Measurements from ENCODE around the gene CCSER2.
"Not testable (repeated sequence)": the region's sequence is repeated elsewhere in the genome, so short reads cannot be mapped to it uniquely, and the experiment has no call there.

CCSER2 gene

GRCh38 chr10:84390364-84390763, 62.0 kb downstream of the CCSER2 start:
- DNase-seq (ENCODE audit: extremely low read depth in 1 of 2, low read depth in 1 of 2): no peak

- DNase-seq (ENCODE audit: extremely low read depth in 1 of 2, low read depth in 1 of 2): no peak
Measured at GRCh38 chr10:84391326-84391725, 62.9 kb downstream of the CCSER2 start.

DNA sequence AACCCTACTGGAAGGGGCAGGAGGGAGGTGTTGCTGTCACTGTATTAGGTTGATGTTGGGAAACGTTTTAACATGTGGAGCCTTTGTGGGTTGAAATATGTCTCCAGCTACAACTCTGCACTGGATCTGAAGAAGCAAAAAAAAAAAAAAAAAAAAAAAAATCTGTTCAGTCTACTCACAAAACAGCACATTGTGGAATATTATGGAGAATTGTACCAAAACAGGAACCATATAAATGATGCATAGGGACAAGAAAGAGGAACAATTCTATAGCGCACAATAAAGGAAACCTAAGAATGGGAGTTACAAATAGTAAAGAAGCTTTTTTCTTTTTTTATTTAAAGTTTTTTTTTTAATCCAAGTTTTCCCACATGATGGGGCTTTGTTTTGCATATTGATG, 63.8 kb downstream of the CCSER2 start:
- no peak for DNase-seq (ENCODE audit: extremely low read depth in 1 of 2, low read depth in 1 of 2)

DNA sequence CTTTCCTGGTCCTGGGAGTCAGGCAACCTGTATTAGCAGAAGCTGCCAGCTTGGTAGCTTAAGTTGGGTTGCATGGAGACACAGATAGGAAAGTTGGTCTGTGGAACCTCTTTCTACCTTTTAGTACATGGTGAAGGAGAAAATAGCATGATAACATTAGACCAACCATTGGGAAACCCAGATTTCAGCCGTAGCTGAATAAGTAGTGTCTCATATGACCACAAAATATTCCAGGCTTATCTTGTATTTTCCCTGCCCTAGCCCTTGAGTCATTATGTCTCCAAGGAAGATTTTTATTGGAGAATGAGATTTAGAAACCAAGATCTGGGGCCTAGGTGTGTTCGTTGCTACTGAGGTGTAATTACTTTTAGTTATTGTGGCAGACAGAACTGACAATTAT, 67.2 kb downstream of the CCSER2 start:
- DNase-seq (ENCODE audit: extremely low read depth in 1 of 2, low read depth in 1 of 2): no peak

GRCh38 chr10:84397735-84398144, 69.4 kb downstream of the CCSER2 start:
- no peak for DNase-seq (ENCODE audit: extremely low read depth in 1 of 2, low read depth in 1 of 2)

DNA sequence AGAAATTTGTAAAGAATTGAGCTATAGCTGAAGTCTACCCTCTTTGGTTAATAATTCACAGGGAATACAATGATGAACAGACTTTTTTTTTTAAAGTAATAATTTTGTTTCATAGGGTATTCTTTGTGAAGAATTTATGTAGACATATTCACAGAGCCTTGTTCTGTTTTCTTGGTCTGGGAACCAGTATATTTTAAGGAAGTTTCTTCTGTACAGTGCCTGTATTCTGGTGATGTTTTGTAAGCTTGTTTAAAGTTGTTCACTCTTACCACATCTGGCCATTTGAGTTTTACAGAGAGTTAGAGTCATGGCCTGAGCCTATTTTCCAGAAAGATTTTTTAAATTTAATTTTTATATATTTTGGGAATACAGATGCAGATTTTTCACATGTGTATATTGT, 70.3 kb downstream of the CCSER2 start:
- no peak for DNase-seq (ENCODE audit: extremely low read depth in 1 of 2, low read depth in 1 of 2)

DNA sequence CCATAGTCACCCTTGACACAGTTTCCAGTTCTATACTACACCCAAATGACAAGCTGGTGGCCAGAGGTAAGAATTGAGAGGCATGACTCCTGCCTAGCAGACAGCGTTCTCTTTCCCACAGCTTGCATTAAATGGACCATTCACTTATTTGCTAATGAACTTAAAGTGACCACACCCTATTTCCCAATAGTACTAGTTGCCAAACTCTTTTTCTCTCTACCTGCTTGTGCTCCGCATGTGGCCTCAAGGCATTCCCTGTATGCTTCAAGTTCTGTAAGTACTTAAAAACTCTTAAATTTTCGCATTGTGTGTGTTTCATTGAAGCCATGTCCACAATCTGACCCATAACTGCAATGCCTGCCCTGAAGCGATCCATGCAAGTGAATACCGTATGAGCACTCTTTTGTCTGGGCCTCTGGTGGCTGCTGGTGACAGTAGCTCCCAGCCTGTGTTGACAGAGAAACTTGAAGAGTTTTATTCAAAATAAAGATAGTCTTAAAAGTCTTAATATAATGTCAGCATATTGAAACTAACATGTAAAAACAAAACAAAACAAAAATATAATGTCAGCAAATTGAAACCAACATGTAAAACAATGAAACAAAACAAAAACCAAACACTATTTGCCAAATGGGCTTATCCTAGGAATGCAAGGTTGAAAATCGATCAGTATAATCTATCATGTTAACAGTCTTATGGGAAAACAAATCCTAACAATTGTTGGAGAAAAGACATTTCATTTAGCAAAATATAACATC, 73.6 kb downstream of the CCSER2 start:
- no peak for DNase-seq (ENCODE audit: extremely low read depth in 1 of 2, low read depth in 1 of 2)

- DNase-seq (ENCODE audit: extremely low read depth in 1 of 2, low read depth in 1 of 2): no peak
Measured at GRCh38 chr10:84404783-84405182, 76.4 kb downstream of the CCSER2 start.

DNA sequence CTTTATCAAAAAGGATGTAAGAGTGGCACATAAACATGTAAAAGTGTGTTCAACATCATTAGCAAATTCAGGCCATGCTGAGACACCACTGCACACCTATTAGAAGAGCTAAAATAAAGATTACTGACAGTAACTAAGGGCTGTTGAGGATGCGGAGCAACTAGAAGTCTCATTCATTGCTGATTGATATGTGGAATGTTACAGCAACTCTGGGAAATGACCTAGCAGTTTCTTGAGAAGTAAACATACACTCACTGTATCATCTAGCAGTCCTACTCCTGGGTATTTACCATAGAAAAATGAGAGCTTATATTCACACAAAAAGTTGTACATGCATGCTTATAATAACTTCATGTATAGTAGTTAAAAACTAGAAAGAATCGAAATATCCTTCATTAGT, 77.3 kb downstream of the CCSER2 start:
- DNase-seq (ENCODE audit: extremely low read depth in 1 of 2, low read depth in 1 of 2): no peak

DNA sequence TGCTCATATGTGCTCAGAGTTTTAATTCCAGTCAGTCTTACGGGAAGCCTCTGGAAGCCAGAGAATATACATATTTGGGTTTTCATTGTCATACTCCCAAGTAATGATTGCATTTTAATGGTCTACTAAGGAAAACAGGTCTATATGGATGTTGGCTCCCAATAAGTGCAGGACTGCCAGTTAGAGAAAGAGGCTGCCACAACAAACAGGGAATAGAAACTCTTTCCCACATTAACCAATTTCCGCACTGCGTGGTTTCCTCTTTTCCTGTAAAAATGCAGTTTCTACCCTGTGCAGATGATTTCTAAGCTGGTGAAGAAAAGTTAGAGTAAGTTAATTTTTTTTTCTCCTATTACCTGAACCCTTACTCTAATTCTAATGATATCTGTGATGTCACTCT, 78.2 kb downstream of the CCSER2 start:
- DNase-seq (ENCODE audit: extremely low read depth in 1 of 2, low read depth in 1 of 2): no peak

- no peak for DNase-seq (ENCODE audit: extremely low read depth in 1 of 2, low read depth in 1 of 2)
Measured at GRCh38 chr10:84407388-84408049, 79.1 kb downstream of the CCSER2 start.

DNA sequence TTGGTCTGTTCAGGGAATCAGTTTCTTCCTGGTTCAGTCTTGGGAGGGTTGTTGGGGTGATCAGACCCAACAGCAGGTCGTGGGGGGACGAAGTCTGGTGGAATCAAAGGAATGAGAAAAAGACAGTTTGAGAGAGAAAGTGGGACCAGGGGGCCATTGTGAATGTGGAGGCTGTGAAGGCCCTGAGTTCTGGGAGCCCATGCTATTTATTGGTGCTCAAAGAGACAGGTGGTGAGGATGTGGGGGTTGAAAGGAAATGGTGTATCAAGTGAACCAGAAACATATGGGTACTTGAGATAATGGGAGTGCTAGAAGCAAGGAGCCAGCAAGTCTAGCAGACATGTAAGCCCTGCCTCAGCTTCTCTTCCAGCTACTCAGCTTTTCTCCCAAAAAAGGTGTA, 84.1 kb downstream of the CCSER2 start:
- DNase-seq (ENCODE audit: extremely low read depth in 1 of 2, low read depth in 1 of 2): no peak

DNA sequence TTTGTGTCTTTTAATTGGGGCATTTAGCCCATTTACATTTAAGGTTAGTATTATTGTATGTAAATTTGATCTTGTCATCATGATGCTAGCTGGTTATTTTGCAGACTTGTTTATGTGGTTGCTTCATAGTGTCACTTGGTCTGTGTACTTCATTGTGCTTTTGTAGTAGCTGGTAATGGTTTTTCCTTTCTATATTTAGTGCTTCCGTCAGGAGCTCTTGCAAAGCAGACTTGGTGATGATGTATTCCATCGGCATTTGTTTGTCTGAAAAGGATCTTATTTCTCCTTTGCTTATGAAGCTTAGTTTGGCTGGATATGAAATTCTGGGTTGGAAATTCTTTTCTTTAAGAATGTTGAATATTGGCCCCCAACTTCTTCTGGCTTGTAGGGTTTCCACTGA, 85.7 kb downstream of the CCSER2 start:
- DNase-seq (ENCODE audit: extremely low read depth in 1 of 2, low read depth in 1 of 2): not testable (repeated sequence)

- DNase-seq (ENCODE audit: extremely low read depth in 1 of 2, low read depth in 1 of 2): no peak
Measured at GRCh38 chr10:84415539-84416244, 87.3 kb downstream of the CCSER2 start.

- no peak for DNase-seq (ENCODE audit: extremely low read depth in 1 of 2, low read depth in 1 of 2)
Measured at GRCh38 chr10:84416245-84416555, 87.8 kb downstream of the CCSER2 start.

GRCh38 chr10:84423719-84424118, 95.3 kb downstream of the CCSER2 start:
- no peak for DNase-seq (ENCODE audit: extremely low read depth in 1 of 2, low read depth in 1 of 2)

GRCh38 chr10:84424731-84425167, 96.4 kb downstream of the CCSER2 start:
- no peak for DNase-seq (ENCODE audit: extremely low read depth in 1 of 2, low read depth in 1 of 2)

DNA sequence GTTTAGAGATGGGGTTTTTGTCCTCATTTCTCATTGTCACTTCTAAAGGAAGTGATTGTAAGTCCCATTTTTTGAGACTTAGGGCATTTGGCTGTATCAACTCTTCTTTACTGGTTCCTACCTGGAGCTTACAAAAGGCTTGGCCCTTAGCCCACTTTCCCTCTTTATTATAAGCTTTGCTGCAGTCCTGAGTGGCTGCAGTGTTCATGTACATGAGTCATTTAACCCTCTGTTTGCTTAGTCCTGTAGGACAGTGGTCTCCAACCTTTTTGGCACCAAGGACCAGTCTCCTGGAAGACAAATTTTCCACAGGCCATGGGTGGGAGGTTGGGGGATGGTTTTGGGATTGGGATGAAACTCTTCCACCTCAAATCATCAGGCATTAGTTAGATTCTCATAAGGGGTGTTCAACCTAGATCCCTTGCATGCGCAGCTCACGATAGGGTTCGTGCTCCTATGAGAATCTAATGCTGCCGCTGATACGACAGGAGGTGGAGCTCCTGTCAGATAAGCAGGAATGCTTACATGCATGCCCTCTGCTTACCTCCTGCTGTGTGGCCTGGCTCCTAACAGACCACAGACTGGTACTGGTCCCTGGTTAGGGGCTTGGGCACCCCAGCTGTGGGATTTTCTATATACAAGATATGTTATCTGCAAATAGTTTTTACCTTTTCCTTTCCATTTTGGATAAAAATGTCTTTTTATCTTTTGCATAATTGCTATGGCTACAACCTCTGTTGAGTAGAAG, 99.7 kb downstream of the CCSER2 start:
- DNase-seq (ENCODE audit: extremely low read depth in 1 of 2, low read depth in 1 of 2): no peak

GRCh38 chr10:84428711-84429110, 100.3 kb downstream of the CCSER2 start:
- no peak for DNase-seq (ENCODE audit: extremely low read depth in 1 of 2, low read depth in 1 of 2)

GRCh38 chr10:84429926-84430520, 101.6 kb downstream of the CCSER2 start:
- peak in 1 of 2 donors; percentile 53 for DNase-seq (ENCODE audit: extremely low read depth in 1 of 2, low read depth in 1 of 2)

DNA sequence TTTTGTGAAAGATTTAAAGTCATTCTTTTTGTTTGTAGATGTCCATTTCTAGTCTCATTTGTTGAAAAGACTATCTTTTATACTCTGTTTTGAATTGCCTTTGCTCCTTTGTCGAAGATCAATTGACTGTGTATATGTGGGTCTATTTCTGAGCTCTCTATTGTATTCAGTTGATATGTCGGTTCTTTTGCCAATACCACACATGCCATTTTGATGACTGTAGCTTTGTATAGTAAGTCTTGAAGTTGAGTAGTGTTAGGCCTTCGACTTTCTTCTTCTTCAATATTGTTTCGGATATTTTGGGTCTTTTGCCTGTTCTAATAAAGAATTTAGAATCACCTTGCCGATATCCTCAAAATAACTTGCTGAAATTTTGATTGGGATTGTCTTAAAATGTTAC, 104.5 kb downstream of the CCSER2 start:
- no peak for DNase-seq (ENCODE audit: extremely low read depth in 1 of 2, low read depth in 1 of 2)
